ENCODE results near the gene ABHD13.
"Not testable (repeated sequence)": the region's sequence is repeated elsewhere in the genome, so short reads cannot be mapped to it uniquely, and the experiment has no call there.

Gene ABHD13

DNA sequence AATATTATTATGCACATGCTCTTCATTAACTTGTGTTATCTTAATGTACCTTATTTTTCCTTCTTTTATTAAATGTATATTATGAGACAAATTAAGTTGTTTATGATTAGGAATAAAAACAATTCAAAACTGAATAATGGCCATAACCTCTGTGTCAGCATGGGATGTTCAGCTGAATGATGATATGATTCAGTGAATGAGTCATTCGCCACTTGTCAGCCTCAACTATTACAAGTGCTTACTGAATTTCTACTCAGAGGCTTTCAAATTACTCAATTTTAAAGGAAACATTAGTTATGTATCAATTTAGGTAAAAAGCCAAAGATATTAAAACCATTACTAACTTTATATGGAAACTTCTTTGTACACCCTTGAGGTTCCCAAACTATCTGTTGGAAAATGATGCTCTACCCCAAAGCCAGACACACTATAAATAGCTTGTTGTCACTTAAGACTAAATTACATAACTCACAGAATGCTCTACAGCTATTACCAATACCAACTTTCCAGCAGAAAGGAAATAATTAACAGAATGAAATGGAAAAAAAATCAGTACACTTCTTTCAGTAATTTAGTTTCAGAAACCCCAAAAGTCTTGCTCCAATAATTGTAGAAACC, 17.3 kb upstream of the ABHD13 start:
- no peak overlapping the region for H3K4me3 ChIP-seq (ENCODE audit: control insufficient read depth, low read depth, low read length)
- TF ChIP-seq, protein P1, sequence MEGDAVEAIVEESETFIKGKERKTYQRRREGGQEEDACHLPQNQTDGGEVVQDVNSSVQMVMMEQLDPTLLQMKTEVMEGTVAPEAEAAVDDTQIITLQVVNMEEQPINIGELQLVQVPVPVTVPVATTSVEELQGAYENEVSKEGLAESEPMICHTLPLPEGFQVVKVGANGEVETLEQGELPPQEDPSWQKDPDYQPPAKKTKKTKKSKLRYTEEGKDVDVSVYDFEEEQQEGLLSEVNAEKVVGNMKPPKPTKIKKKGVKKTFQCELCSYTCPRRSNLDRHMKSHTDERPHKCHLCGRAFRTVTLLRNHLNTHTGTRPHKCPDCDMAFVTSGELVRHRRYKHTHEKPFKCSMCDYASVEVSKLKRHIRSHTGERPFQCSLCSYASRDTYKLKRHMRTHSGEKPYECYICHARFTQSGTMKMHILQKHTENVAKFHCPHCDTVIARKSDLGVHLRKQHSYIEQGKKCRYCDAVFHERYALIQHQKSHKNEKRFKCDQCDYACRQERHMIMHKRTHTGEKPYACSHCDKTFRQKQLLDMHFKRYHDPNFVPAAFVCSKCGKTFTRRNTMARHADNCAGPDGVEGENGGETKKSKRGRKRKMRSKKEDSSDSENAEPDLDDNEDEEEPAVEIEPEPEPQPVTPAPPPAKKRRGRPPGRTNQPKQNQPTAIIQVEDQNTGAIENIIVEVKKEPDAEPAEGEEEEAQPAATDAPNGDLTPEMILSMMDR (IDR thresholded peaks at IDR 0.05; ENCODE audit: control insufficient read depth, insufficient read depth, low read depth, low read length, missing control alignments) = no peak
- no peak for DNase-seq (ENCODE audit: low read depth)

DNA sequence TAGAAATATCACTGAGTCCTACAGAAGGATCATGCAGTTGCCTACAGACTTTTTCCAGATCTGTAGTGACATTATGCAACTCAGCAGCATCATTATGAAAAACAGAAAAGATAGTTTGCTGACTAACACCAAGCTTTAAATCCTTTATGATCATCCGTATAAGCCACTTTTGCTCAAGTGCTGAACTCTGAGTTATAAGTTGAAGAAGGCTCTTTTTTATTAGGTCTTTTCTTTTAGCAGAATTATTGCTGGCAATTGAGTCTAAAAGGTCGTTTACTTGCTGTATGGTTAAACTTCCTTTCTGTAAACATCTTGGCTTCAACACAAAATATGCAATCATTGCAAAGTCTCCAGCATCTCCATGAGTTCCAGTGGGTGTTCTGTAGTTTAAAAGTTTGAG, 7.6 kb upstream of the ABHD13 start:
- TF ChIP-seq, protein P1 (IDR thresholded peaks at IDR 0.05; ENCODE audit: control insufficient read depth, insufficient read depth, low read depth, low read length, missing control alignments) = no peak
- DNase-seq (ENCODE audit: low read depth) = no peak
- no peak overlapping the region for H3K4me3 ChIP-seq (ENCODE audit: control insufficient read depth, low read depth, low read length)

DNA sequence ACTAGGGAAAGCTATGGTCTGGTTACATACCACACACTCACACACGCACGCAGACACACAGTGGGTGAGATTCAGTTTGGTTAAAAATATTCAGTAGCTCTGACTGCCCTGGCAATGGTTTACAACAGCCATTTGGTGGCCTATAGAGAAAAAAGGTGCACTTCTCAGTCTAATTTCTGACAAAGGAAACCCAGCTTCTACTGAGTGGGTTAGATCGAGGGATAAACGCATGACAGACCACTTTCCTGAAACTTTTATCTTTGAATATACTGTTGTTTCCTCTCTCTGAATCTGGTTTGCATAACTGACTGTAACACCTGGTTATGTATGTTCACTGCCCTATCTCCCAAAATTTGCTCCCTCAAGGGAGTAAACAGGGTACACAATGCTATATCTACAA, 5.3 kb upstream of the ABHD13 start:
- no peak overlapping the region for H3K4me3 ChIP-seq (ENCODE audit: control insufficient read depth, low read depth, low read length)
- DNase-seq (ENCODE audit: low read depth) = no peak
- TF ChIP-seq, protein P1 (IDR thresholded peaks at IDR 0.05; ENCODE audit: control insufficient read depth, insufficient read depth, low read depth, low read length, missing control alignments) = no peak

DNA sequence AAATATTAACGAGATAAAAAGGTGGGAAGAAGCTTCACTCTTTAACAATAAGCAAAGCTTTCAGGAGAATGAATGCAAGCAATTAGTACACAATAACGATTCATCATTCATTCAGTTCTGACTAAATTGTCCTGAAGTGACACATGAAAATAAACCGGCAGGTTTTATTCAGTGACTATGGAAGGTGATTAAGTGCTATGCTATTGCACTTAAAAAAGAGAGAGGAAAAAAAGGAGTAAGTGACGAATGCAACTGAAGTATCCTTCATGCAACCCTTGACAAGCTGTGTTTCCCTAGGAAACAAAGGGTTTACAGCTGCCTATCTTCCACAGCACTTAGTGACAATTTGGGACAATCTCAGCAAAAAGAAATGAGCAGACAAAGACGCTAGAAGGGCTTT, 4.2 kb upstream of the ABHD13 start:
- peak overlapping the region; percentile 73 for H3K4me3 ChIP-seq (ENCODE audit: control insufficient read depth, low read depth, low read length)
- TF ChIP-seq, protein P1 (IDR thresholded peaks at IDR 0.05; ENCODE audit: control insufficient read depth, insufficient read depth, low read depth, low read length, missing control alignments) = no peak
- no peak for DNase-seq (ENCODE audit: low read depth)

DNA sequence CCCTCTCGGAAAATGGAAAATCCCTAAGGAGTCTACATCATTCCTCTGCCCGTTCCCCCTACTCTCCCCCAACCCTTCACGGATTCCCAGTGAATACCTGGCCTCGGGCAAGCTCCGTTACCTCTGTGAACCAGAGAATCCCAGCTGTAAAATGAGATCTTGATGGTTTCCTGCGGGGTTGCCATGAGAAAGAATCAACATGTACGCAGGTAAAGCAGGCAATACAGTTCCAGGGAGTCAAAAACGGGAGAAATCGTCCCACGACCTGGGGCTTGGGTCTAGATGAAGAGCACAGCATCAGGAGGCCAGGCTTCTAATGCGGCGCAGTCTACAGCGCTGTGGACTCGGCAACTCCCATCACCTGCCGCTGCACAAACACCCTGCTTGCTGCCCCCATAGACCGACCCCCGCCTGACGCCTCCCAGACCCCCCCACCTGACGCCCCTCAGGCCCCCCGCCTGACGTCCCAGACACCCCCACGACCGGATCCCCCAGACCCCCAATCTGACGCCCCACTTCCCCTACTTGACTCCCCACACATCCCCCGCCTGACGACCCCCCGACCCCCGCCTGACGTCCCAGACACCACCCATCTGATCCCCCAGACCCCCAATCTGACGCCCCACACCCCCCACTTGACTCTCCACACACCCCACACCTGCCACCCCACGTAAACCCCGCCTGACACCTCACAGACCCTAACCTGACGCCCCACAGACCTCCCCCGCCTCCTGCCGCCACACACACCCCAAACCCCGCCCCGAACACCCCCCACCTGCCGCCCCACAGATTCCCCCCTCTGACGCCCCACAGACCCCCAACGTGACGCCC, 3.5 kb upstream of the ABHD13 start:
- DNase-seq (ENCODE audit: low read depth) = no peak
- TF ChIP-seq, protein P1 (IDR thresholded peaks at IDR 0.05; ENCODE audit: control insufficient read depth, insufficient read depth, low read depth, low read length, missing control alignments) = no peak
- H3K4me3 ChIP-seq (ENCODE audit: control insufficient read depth, low read depth, low read length) = peak overlapping the region; percentile 73

DNA sequence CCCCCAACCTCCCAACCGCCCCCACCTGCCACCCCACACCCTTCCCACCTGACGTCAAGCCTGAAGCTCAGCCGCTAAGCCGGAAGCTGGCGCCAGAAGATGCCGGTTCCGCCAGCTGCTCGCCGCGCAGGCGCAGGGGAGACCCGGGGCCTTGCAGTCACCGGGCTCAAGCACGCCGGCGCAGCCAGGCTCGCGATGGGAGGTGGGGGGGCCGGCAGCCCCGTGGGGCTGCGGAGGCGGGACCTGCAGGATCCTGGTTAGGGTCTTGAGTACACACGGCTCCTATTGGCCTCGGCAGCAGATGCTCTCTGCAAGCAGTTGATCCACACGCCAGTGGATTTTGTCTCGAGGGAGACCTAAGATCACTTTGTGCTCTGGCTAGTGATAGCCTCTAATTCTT, 2.8 kb upstream of the ABHD13 start, which contains the start of gene LIG4:
Gene LIG4 (minus strand): TSS at position 101 of the 400 bp plus-strand sequence. CDS start 4,268 bp downstream, outside the sequence.
- H3K4me3 ChIP-seq (ENCODE audit: control insufficient read depth, low read depth, low read length) = peak within 1 kb of the TSS; percentile 73
- TF ChIP-seq, protein P1 (IDR thresholded peaks at IDR 0.05; ENCODE audit: control insufficient read depth, insufficient read depth, low read depth, low read length, missing control alignments) = no peak
- DNase-seq (ENCODE audit: low read depth) = peak; percentile 55

DNA sequence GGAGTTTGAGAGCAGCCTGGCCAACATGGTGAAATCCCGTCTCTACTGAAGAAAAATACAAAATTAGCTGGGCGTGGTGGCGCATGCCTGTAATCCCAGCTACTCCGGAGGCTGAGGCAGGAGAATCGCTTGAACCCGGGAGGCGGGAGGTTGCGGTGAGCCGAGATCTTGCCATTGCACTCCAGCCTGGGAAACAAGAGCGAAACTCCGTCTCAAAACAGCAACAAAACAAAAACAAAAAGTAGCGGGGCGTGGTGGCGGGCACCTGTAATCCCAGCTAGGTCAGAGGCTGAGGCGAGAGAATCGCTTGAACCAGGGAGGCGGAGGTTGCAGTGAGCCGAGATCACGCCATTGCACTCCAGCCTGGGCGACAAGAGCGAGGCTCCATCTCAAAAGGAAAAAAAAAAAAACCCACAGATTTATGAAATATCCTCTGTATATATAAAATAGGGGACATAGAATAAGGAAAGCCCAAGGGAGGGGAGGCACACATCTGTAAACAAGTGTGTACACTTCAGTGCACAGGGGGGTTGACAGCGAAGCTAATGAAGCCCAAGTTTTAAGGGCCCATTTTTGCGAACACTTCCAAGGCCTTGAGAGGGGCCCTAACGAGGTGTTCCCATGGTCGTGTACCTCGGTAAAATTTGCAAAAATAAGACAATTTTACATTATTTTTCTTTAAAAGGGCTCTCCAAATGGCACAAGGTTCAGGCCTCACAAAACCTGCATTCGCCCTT, 717 bp upstream of the ABHD13 start:
- H3K4me3 ChIP-seq (ENCODE audit: control insufficient read depth, low read depth, low read length) = peak overlapping the region; percentile 79
- DNase-seq (ENCODE audit: low read depth) = not testable (repeated sequence)
